ENCODE measurements around the gene REP15. TPM values are rescaled to one million over a fixed set of nuclear protein-coding genes. Genes with fewer than 3 reads are reported as not detected.

REP15 gene
- polyA plus RNA-seq, 1 donor (not counting 4 experiments of a cell fraction or from before 2014, with no cell fraction given) = 1.8 TPM

DNA sequence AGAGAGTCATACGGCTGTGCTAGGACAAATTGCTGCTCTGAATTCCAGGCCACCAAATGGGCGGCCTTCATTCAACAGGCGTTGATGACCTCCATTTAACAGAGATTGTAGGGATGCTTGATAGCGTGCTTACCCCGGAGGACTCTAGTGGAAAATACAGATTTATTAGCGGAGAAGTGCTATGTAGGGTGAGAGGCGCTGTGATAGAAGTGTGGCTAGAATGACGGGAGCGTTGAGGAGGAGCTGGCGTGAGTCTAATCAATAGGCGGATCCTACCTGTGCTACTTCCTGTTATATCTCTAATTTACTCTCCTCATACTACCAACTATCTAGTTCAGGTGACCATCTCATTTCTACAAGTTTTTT is 15.1 kb downstream of the REP15 start:
- Histone ChIP-seq H3K4me3 (ENCODE audit: control insufficient read depth in 2 of 3, extremely low read depth in 1 of 3, insufficient read depth in 2 of 3, low read depth in 1 of 3, low read length in 3 of 3) (peak overlapping the region; percentile 80 to 93 (median 91)), H3K79me2 (ENCODE audit: control insufficient read depth, insufficient read depth, low read length) (peaks cover 50% of the 10 kb centered on the region), H3K4me1 (ENCODE audit: control insufficient read depth, extremely low read depth, insufficient read depth, low read length) (peaks cover 24% of the 10 kb centered on the region), H3K9me3 (ENCODE audit: control insufficient read depth, low read depth, low read length) (no peaks in the 10 kb centered on the region), H4K20me1 (ENCODE audit: control insufficient read depth, extremely low read depth, insufficient read depth, low read length) (peaks cover 3% of the 10 kb centered on the region), H3K9me1 (ENCODE audit: control insufficient read depth, extremely low read depth, insufficient read depth, low read length) (no peaks in the 10 kb centered on the region), H3K9ac (ENCODE audit: control insufficient read depth, extremely low read depth, insufficient read depth, low read length) (peak overlapping the region; percentile 98), H2AFZ (ENCODE audit: control insufficient read depth, low read length) (peak overlapping the region; percentile 100), H3K4me2 (ENCODE audit: control insufficient read depth, extremely low read depth, insufficient read depth, low read depth, low read length) (peak overlapping the region; percentile 99), H3K36me3 (ENCODE audit: control insufficient read depth in 2 of 2, extremely low read depth in 1 of 2, insufficient read depth in 2 of 2, low read length in 2 of 2) (peaks cover 3 to 15% of the 10 kb centered on the region in 2 experiments), H3K27me3 (ENCODE audit: control insufficient read depth, extremely low read depth, insufficient read depth, low read length) (no peaks in the 10 kb centered on the region), H3K27ac (ENCODE audit: control insufficient read depth, insufficient read depth, low read length) (peak overlapping the region; percentile 96)
- peak; percentile 44 for FAIRE-seq
- DNase-seq (ENCODE audit: low read depth, low spot score) = no peak
- TF ChIP-seq EZH2 (IDR thresholded peaks at IDR 0.05; ENCODE audit: low read length) = no peak
- TF ChIP-seq, protein P1, sequence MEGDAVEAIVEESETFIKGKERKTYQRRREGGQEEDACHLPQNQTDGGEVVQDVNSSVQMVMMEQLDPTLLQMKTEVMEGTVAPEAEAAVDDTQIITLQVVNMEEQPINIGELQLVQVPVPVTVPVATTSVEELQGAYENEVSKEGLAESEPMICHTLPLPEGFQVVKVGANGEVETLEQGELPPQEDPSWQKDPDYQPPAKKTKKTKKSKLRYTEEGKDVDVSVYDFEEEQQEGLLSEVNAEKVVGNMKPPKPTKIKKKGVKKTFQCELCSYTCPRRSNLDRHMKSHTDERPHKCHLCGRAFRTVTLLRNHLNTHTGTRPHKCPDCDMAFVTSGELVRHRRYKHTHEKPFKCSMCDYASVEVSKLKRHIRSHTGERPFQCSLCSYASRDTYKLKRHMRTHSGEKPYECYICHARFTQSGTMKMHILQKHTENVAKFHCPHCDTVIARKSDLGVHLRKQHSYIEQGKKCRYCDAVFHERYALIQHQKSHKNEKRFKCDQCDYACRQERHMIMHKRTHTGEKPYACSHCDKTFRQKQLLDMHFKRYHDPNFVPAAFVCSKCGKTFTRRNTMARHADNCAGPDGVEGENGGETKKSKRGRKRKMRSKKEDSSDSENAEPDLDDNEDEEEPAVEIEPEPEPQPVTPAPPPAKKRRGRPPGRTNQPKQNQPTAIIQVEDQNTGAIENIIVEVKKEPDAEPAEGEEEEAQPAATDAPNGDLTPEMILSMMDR (optimal IDR thresholded peaks at IDR 0.05 in 1 of 3, IDR thresholded peaks at IDR 0.05 in 1 of 3, conservative IDR thresholded peaks at IDR 0.05 in 1 of 3; ENCODE audit: extremely low read depth in 1 of 3, insufficient read depth in 2 of 3, low read length in 3 of 3) = no peak
- dilution Hi-C loops (cut with MboI; ENCODE audit: extremely low pct_ligation_motif_present, low sequenced_read_pairs) = no loop called here

DNA sequence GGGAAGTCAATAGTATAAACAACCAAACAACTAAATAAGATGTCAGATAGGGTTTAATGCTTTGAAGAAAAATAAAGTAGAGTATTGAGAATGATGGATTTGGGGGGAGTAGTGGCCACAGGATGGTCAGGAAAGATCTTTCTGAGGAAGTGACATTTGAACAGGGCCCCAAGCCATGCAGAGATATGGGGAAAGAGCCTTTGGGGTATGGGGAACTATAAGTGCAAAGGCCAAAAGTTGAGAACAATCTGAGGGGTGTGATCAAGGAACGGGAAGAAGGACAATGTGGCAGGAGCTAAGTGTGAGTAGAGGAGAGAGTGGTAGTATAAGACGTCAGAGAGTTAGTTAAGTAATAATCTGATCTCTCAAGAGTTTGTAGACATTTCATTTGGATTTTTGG is 15.7 kb downstream of the REP15 start:
- no peaks in the 10 kb centered on the region for H3K9me1 ChIP-seq (ENCODE audit: control insufficient read depth, extremely low read depth, insufficient read depth, low read length)
- peaks cover 23% of the 10 kb centered on the region for H3K4me1 ChIP-seq (ENCODE audit: control insufficient read depth, extremely low read depth, insufficient read depth, low read length)
- H3K79me2 ChIP-seq (ENCODE audit: control insufficient read depth, insufficient read depth, low read length) = peaks cover 50% of the 10 kb centered on the region
- DNase-seq (ENCODE audit: low read depth, low spot score) (no peak), FAIRE-seq (no peak)
- no peaks in the 10 kb centered on the region for H3K9me3 ChIP-seq (ENCODE audit: control insufficient read depth, low read depth, low read length)
- no peak for TF ChIP-seq EZH2 (IDR thresholded peaks at IDR 0.05; ENCODE audit: low read length)
- TF ChIP-seq, protein P1 (optimal IDR thresholded peaks at IDR 0.05 in 1 of 3, IDR thresholded peaks at IDR 0.05 in 1 of 3, conservative IDR thresholded peaks at IDR 0.05 in 1 of 3; ENCODE audit: extremely low read depth in 1 of 3, insufficient read depth in 2 of 3, low read length in 3 of 3) = no peak
- H3K4me2 ChIP-seq (ENCODE audit: control insufficient read depth, extremely low read depth, insufficient read depth, low read depth, low read length) = peak overlapping the region; percentile 99
- H4K20me1 ChIP-seq (ENCODE audit: control insufficient read depth, extremely low read depth, insufficient read depth, low read length) = peaks cover 3% of the 10 kb centered on the region
- peaks cover 5 to 18% of the 10 kb centered on the region in 2 experiments for H3K36me3 ChIP-seq (ENCODE audit: control insufficient read depth in 2 of 2, extremely low read depth in 1 of 2, insufficient read depth in 2 of 2, low read length in 2 of 2)
- H3K27me3 ChIP-seq (ENCODE audit: control insufficient read depth, extremely low read depth, insufficient read depth, low read length) = no peaks in the 10 kb centered on the region
- no peak overlapping the region for H3K27ac ChIP-seq (ENCODE audit: control insufficient read depth, insufficient read depth, low read length)
- dilution Hi-C loops (cut with MboI; ENCODE audit: extremely low pct_ligation_motif_present, low sequenced_read_pairs) = no loop called here
- no peak overlapping the region for H2AFZ ChIP-seq (ENCODE audit: control insufficient read depth, low read length)
- H3K4me3 ChIP-seq (ENCODE audit: control insufficient read depth in 2 of 3, extremely low read depth in 1 of 3, insufficient read depth in 2 of 3, low read depth in 1 of 3, low read length in 3 of 3) = peak overlapping the region; percentile 80 to 93 (median 91)
- peak overlapping the region; percentile 3 for H3K9ac ChIP-seq (ENCODE audit: control insufficient read depth, extremely low read depth, insufficient read depth, low read length)
